Measurements from ENCODE around the gene DGCR8.

- no peak for TF ChIP-seq EZH2 (IDR thresholded peaks at IDR 0.05; ENCODE audit: low read length, unreplicated experiment)
- TF ChIP-seq, protein P1, sequence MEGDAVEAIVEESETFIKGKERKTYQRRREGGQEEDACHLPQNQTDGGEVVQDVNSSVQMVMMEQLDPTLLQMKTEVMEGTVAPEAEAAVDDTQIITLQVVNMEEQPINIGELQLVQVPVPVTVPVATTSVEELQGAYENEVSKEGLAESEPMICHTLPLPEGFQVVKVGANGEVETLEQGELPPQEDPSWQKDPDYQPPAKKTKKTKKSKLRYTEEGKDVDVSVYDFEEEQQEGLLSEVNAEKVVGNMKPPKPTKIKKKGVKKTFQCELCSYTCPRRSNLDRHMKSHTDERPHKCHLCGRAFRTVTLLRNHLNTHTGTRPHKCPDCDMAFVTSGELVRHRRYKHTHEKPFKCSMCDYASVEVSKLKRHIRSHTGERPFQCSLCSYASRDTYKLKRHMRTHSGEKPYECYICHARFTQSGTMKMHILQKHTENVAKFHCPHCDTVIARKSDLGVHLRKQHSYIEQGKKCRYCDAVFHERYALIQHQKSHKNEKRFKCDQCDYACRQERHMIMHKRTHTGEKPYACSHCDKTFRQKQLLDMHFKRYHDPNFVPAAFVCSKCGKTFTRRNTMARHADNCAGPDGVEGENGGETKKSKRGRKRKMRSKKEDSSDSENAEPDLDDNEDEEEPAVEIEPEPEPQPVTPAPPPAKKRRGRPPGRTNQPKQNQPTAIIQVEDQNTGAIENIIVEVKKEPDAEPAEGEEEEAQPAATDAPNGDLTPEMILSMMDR (conservative IDR thresholded peaks at IDR 0.05; ENCODE audit: low read depth, low read length), result no peak
- no peak for TF ChIP-seq EZH2phosphoT487 (IDR thresholded peaks at IDR 0.05; ENCODE audit: borderline replicate concordance, low read length)
These were observed 26.5 kb upstream of the DGCR8 start for GRCh38 chr22:20053407-20054033.
